Stimulated activated naive B cell treated with anti-CD40 and anti-IgM and Interleukin-4, amounts not matched to agents 10 μg/mL and 1 μg/mL and 100 μg/mL, for 72 hours (primary cell): ENCODE data around the gene CNBP.

ENCODE experiments used
- ATAC-seq, 2 donors: fragments of 150-1000 bp; cut with Tn5 transposase; replicated peaks; 2 replicates each; pipeline ENCODE4 v1.10.0; 2021; ENCODE audit warnings: moderate library complexity in 1 of 2
- DNase-seq: peaks from one replicate; pipeline ENCODE4 v3.0.0; 2021
- H3K27ac Mint-ChIP-seq: one replicate; pipeline ENCODE4 v1.8.0; 2022; ENCODE audit warnings: mild to moderate bottlenecking, mixed read lengths
- H3K27me3 Mint-ChIP-seq, 2 donors: one replicate each; pipeline ENCODE4 v1.8.0; 2022; ENCODE audit warnings: mixed read lengths in 2 of 2
- H3K36me3 Mint-ChIP-seq, 2 donors: one replicate each; pipeline ENCODE4 v1.8.0; 2022; ENCODE audit warnings: mixed read lengths in 2 of 2, mild to moderate bottlenecking in 1 of 2
- H3K4me1 Mint-ChIP-seq, 2 donors: one replicate each; pipeline ENCODE4 v1.8.0; 2022; ENCODE audit warnings: mixed read lengths in 2 of 2, mild to moderate bottlenecking in 1 of 2
- H3K4me3 Mint-ChIP-seq, 2 donors: one replicate each; pipeline ENCODE4 v1.8.0; 2022; ENCODE audit warnings: mild to moderate bottlenecking in 2 of 2, mixed read lengths in 2 of 2, moderate library complexity in 1 of 2
- H3K9me3 Mint-ChIP-seq, 2 donors: one replicate each; pipeline ENCODE4 v1.8.0; 2022; ENCODE audit warnings: mixed read lengths in 2 of 2, mild to moderate bottlenecking in 1 of 2

CNBP gene

DNA sequence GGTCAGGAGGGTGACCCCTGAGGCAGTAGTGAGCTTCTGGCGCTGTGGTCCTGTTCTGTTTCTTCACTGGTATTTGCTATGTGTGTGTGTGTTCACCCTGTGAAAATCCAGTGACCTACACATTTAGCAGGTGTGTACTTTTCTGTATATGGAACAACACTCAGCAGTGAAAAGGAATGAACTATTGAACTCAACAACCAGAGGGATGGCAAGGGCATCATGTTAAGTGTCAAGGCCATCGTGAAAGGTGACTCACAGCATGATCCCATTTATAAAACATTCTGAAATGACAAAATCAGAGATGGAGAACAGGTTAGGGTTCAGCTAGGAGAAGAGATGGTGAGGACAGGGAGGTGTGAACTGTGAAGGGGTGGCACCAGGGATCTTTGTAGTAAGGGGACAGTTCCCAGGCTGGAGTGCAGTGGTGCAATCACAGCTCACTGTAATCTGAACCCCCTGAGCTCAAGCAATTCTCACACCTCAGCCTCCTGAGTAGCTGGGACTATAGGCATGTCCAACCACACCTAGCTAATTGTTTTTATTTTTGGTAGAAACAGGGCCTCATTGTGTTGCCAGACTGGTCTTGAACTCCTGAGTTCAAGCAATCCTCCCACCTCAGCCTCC is 52.1 kb downstream of the CNBP start:
- peak overlapping the region; percentile 15 for H3K27ac Mint-ChIP-seq
- no peak overlapping the region for H3K4me3 Mint-ChIP-seq
- peaks cover 63% of the 10 kb centered on the region in 2 donors for H3K36me3 Mint-ChIP-seq

GRCh38 chr3:129130291-129130813 is 53.3 kb downstream of the CNBP start:
- H3K27me3 Mint-ChIP-seq: no peaks in the 10 kb centered on the region
- no peak for ATAC-seq
- no peak overlapping the region for H3K4me3 Mint-ChIP-seq
- DNase-seq: no peak
- H3K4me1 Mint-ChIP-seq: peaks cover 4 to 25% of the 10 kb centered on the region in 2 donors
- peaks cover 66 to 73% of the 10 kb centered on the region in 2 donors for H3K36me3 Mint-ChIP-seq
- H3K27ac Mint-ChIP-seq: no peak overlapping the region
- no peaks in the 10 kb centered on the region for H3K9me3 Mint-ChIP-seq

More for the DNA sequence above, 52.1 kb downstream of the CNBP start:
- no peaks in the 10 kb centered on the region for H3K27me3 Mint-ChIP-seq
- no peaks in the 10 kb centered on the region for H3K9me3 Mint-ChIP-seq
- DNase-seq (no peak), ATAC-seq (no peak)
- peaks cover 4 to 24% of the 10 kb centered on the region in 2 donors for H3K4me1 Mint-ChIP-seq

- no peak for DNase-seq
- no peak for ATAC-seq
- Mint-ChIP-seq H3K27ac (peak overlapping the region; percentile 77), H3K4me1 (peaks cover 5 to 27% of the 10 kb centered on the region in 2 donors), H3K4me3 (no peak overlapping the region), H3K36me3 (peaks cover 52 to 63% of the 10 kb centered on the region in 2 donors), H3K27me3 (no peaks in the 10 kb centered on the region), H3K9me3 (no peaks in the 10 kb centered on the region)
These were observed 55.1 kb downstream of the CNBP start for GRCh38 chr3:129128357-129129155.

DNA sequence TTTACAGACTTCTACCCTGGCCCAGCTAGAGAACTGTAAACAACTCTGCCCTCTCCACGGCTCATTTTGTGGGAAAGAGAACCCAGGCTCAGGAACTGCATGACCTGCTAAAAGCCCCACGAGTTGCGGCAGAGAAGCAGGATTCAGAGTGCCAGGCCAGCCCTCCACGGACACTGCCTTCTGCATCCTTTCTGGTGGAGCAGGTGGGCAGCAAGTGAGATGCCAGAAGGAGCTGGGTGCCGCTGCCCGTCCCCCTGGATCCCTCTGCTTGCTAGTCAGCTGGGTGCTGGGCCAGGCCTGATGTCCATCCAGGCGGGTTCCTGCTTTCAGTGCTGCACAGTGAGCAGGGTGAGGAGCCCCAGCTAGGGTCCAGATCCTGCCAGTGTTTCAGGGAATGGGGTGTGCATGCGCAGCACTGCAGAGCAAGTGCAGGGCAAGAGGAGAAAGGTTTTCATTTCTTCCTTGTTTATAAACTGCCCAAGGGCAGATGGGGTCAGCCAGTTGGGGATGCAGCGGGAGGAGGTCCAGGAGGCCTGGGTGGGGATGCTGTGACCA is 56.9 kb downstream of the CNBP start:
- peaks cover 37 to 48% of the 10 kb centered on the region in 2 donors for H3K36me3 Mint-ChIP-seq

GRCh38 chr3:129123314-129124060 is 60.2 kb downstream of the CNBP start:
- H3K4me3 Mint-ChIP-seq: peak overlapping the region; percentile 86 to 91
- peak; percentile 13 to 17 for ATAC-seq
- H3K4me1 Mint-ChIP-seq: peaks cover 36 to 58% of the 10 kb centered on the region in 2 donors
- no peaks in the 10 kb centered on the region for H3K27me3 Mint-ChIP-seq
- H3K36me3 Mint-ChIP-seq: peaks cover 18 to 23% of the 10 kb centered on the region in 2 donors
- peak; percentile 21 for DNase-seq
- H3K9me3 Mint-ChIP-seq: no peaks in the 10 kb centered on the region
- peak overlapping the region; percentile 82 for H3K27ac Mint-ChIP-seq

More for the DNA sequence above, 56.9 kb downstream of the CNBP start:
- Mint-ChIP-seq H3K27me3 (no peaks in the 10 kb centered on the region), H3K27ac (peak overlapping the region; percentile 16), H3K9me3 (no peaks in the 10 kb centered on the region), H3K4me1 (peaks cover 21 to 39% of the 10 kb centered on the region in 2 donors), H3K4me3 (no peak overlapping the region)
- DNase-seq (no peak), ATAC-seq (no peak)

DNA sequence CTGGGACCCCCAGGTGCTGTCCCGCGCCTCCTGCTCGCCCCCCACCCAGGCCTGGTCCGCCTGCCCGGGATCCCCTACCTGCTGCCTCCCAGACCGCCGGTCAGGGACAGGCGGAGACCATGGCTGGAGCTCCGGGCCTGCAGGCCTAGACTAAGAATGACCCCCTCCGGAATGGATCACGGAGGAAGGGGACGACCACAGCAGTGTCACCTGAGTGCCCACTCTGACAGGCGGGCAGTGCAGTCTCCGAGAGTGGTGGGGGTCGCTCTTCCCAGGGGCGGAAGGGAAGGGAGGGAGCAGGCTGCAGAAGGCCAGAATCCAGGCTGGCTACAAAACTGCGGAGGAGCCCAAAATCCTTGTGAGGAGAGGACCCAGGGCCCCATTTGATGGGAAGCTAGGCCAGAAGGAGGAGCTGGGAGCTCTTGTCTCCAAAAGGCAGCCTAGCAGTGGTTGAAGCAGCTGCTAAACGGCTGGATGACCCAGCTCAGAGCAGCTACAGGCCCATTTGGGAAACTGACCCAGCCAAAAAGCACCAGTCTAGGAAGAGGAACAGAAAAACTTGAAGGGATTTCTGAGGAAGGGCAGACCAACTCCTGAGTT is 61.2 kb downstream of the CNBP start:
- Mint-ChIP-seq H3K27ac (peak overlapping the region; percentile 82), H3K27me3 (no peaks in the 10 kb centered on the region), H3K4me1 (peaks cover 41 to 61% of the 10 kb centered on the region in 2 donors), H3K9me3 (no peaks in the 10 kb centered on the region), H3K4me3 (peak overlapping the region; percentile 86 to 91), H3K36me3 (peaks cover 17 to 25% of the 10 kb centered on the region in 2 donors)
- ATAC-seq (peak; percentile 6 to 28), DNase-seq (peak; percentile 39)

DNA sequence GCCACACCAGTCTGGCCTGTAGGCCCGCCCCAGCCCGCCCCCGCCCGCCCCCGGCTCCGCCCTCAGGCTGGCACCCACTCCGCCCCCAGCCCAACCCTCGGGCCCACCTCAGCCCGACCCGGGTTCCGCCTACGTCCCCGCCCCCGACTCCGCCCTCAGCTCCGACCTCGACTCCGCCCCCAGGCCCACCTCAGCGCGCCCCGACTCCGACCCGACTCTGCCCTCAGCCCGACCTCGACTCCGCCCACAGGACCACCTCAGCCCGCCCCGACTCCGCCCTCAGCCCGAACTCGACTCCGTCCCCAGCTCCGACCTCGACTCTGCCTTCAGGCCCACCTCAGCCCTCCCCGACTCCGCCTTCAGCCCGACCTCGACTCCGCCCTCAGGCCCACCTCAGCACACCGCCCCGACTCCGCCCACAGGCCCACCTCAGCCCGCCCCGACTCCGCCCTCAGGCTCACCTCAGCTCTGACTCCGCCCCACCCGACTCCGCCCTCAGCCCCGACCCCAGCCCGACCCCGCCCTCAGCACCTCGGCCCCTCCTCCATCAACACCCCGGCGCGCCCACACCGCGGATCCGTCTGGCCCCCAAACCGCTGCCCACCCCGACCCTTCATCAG is 61.8 kb downstream of the CNBP start, which contains the start of gene RAB43:
Gene RAB43 (minus strand): TSS at position 13 of the 620 bp plus-strand sequence. CDS start 315 bp downstream, outside the sequence.
- Mint-ChIP-seq H3K27ac (peak within 1 kb of the TSS; percentile 93), H3K27me3 (no peaks in the 10 kb centered on the region), H3K9me3 (no peaks in the 10 kb centered on the region), H3K4me3 (peak within 1 kb of the TSS; percentile 88 to 91), H3K4me1 (peaks cover 38 to 56% of the 10 kb centered on the region in 2 donors), H3K36me3 (peaks cover 17 to 23% of the 10 kb centered on the region in 2 donors)
- peak; percentile 79 for DNase-seq
- peak; percentile 59 to 64 for ATAC-seq

- ATAC-seq (peak; percentile 23 to 31), DNase-seq (no peak)
- peaks cover 22 to 24% of the 10 kb centered on the region in 2 donors for H3K36me3 Mint-ChIP-seq
- peaks cover 43 to 58% of the 10 kb centered on the region in 2 donors for H3K4me1 Mint-ChIP-seq
- no peaks in the 10 kb centered on the region for H3K27me3 Mint-ChIP-seq
- H3K9me3 Mint-ChIP-seq: no peaks in the 10 kb centered on the region
- peak overlapping the region; percentile 93 for H3K27ac Mint-ChIP-seq
- peak overlapping the region; percentile 88 to 91 for H3K4me3 Mint-ChIP-seq
These were observed 62.5 kb downstream of the CNBP start for GRCh38 chr3:129121016-129121791.

DNA sequence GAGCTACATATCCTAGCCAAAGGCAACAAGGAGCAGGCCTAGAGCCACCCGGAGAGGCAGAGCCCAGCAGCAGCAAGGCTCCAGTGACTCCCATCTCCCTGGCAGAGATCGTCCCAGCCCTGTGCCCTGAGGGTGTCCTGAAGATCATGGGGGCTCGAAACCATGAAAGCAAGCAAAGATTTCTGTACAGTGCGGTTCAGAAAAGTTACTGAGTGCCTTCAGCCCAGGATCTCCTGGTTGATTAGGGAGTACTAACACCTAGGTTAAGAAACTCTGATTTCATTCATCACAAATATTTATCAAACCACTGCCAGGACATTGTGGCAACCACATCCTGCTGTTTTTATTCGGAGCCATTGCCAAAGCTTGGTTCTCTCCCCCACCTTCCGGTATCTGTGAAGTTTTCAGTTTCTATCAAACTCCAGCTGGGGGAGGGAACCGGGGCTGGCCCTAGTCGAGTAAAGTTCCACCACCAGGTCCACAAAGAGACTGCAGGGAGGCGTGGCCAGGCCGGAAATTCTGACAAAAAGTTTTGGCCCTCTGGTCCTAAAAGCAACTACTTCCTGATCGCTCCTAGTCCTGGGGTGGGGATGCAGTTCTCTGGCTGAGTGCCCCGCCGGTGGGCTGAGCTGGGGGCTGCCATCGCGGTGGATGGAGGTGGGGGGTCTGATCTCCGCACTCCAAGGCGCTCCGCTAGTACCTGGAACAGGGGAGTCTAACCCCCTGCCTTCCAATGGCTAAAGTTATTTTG is 63.3 kb downstream of the CNBP start:
- Mint-ChIP-seq H3K4me1 (peaks cover 44 to 59% of the 10 kb centered on the region in 2 donors), H3K4me3 (peak overlapping the region; percentile 88 to 91), H3K27ac (peak overlapping the region; percentile 93), H3K36me3 (peaks cover 19 to 20% of the 10 kb centered on the region in 2 donors), H3K27me3 (no peaks in the 10 kb centered on the region), H3K9me3 (no peaks in the 10 kb centered on the region)
- ATAC-seq (peak; percentile 70 to 72), DNase-seq (peak; percentile 87)

- H3K27me3 Mint-ChIP-seq: no peaks in the 10 kb centered on the region
- peak overlapping the region; percentile 56 for H3K27ac Mint-ChIP-seq
- H3K4me1 Mint-ChIP-seq: peaks cover 44 to 61% of the 10 kb centered on the region in 2 donors
- DNase-seq (no peak), ATAC-seq (no peak)
- H3K4me3 Mint-ChIP-seq: peak overlapping the region; percentile 88 to 91
- peaks cover 18 to 22% of the 10 kb centered on the region in 2 donors for H3K36me3 Mint-ChIP-seq
- H3K9me3 Mint-ChIP-seq: no peaks in the 10 kb centered on the region
These were observed 64.2 kb downstream of the CNBP start for GRCh38 chr3:129119365-129120100.

GRCh38 chr3:129118745-129119144 is 65.0 kb downstream of the CNBP start:
- peak overlapping the region; percentile 88 to 91 for H3K4me3 Mint-ChIP-seq
- no peaks in the 10 kb centered on the region for H3K9me3 Mint-ChIP-seq
- H3K27me3 Mint-ChIP-seq: no peaks in the 10 kb centered on the region
- peaks cover 18 to 25% of the 10 kb centered on the region in 2 donors for H3K36me3 Mint-ChIP-seq
- peak overlapping the region; percentile 75 for H3K27ac Mint-ChIP-seq
- DNase-seq: no peak
- ATAC-seq: no peak
- peaks cover 45 to 64% of the 10 kb centered on the region in 2 donors for H3K4me1 Mint-ChIP-seq
